Stimulated activated naive B cell treated with anti-CD40 and anti-IgM and Interleukin-4, amounts not matched to agents 10 μg/mL and 1 μg/mL and 100 μg/mL, for 72 hours (primary cell): Measurements from ENCODE around the gene CD52.
"Not testable (repeated sequence)": the region's sequence is repeated elsewhere in the genome, so short reads cannot be mapped to it uniquely, and the experiment has no call there.

ENCODE experiments used
- ATAC-seq, 2 donors: fragments of 150-1000 bp; cut with Tn5 transposase; replicated peaks; 2 replicates each; pipeline ENCODE4 v1.10.0; 2021; ENCODE audit warnings: moderate library complexity in 1 of 2
- DNase-seq: peaks from one replicate; pipeline ENCODE4 v3.0.0; 2021
- H3K27ac Mint-ChIP-seq: one replicate; pipeline ENCODE4 v1.8.0; 2022; ENCODE audit warnings: mild to moderate bottlenecking, mixed read lengths
- H3K27me3 Mint-ChIP-seq, 2 donors: one replicate each; pipeline ENCODE4 v1.8.0; 2022; ENCODE audit warnings: mixed read lengths in 2 of 2
- H3K36me3 Mint-ChIP-seq, 2 donors: one replicate each; pipeline ENCODE4 v1.8.0; 2022; ENCODE audit warnings: mixed read lengths in 2 of 2, mild to moderate bottlenecking in 1 of 2
- H3K4me1 Mint-ChIP-seq, 2 donors: one replicate each; pipeline ENCODE4 v1.8.0; 2022; ENCODE audit warnings: mixed read lengths in 2 of 2, mild to moderate bottlenecking in 1 of 2
- H3K4me3 Mint-ChIP-seq, 2 donors: one replicate each; pipeline ENCODE4 v1.8.0; 2022; ENCODE audit warnings: mild to moderate bottlenecking in 2 of 2, mixed read lengths in 2 of 2, moderate library complexity in 1 of 2
- H3K9me3 Mint-ChIP-seq, 2 donors: one replicate each; pipeline ENCODE4 v1.8.0; 2022; ENCODE audit warnings: mixed read lengths in 2 of 2, mild to moderate bottlenecking in 1 of 2

CD52 gene

DNA sequence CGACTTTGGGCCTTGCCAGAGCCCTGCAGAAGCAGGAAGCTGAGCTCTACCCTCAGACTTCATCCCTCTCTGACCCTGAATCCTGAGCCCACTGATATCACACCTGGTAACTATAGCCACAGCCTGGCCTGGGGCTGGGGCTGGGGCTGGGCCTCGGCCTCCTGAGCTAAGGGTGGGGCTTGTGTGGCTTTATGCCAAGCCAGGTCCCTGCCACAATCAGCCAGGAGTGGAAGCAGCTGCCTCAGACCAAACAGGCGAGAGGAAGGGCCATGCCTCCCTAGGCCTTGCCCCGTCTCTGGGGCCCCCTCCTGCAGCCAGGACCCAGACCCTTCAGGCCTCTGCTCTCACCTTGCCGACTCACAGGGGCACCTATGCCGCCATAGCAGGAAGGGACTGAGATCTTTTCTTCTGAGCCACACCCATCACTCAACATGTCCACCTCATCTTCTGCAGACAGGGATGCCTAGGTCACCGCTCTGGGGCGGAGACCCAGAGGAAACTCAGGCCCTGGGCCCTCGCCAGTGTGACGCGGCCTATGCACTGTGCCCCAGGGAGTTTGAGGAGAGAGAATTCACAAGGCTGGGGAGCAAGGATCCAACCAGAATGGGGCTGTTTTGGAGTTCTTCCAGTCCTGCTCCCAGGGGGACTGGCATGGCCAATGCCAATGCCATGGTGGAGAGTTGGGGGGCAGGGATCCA, 17.0 kb upstream of the CD52 start:
- Mint-ChIP-seq H3K4me3 (no peak overlapping the region), H3K4me1 (peaks cover 29 to 34% of the 10 kb centered on the region in 2 donors), H3K36me3 (peaks cover 18 to 20% of the 10 kb centered on the region in 2 donors), H3K27ac (peak overlapping the region; percentile 67), H3K9me3 (no peaks in the 10 kb centered on the region), H3K27me3 (no peaks in the 10 kb centered on the region)
- DNase-seq, result no peak
- no peak for ATAC-seq

DNA sequence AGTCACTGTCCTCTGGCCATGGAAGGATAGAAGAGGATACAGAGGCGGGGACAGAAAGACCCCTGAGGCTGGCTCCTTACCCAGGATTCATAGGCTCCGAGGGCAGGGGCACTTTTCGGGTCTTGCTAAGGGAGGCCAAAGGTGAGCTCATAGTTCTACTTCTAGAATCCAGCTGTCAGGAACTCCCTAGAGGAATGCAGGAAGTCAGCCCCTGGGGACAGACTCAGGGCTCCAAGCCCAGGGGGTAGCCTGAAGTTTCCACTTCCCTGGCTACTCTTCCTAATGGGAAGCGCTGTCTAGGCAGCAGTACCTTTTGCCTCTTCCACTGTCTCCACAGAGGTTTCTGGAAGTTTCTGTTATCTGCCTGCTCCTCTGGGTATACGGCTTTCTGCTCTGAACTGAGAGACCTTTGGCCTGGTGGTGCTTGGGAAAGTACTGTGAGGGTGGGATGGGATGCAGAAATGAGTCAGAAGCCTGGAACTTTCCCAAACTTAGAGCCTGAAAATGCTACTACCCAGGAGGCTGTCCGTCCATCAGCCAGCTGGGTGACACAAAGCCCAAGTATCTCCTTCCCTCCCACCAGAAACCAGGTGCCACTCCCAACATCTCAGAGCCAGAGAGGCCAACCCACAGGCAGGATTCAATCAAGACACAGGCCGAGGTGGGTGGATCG, 14.9 kb upstream of the CD52 start:
- no peak overlapping the region for H3K27ac Mint-ChIP-seq
- H3K9me3 Mint-ChIP-seq, result no peaks in the 10 kb centered on the region
- peaks cover 36 to 51% of the 10 kb centered on the region in 2 donors for H3K4me1 Mint-ChIP-seq
- H3K36me3 Mint-ChIP-seq, result peaks cover 10 to 13% of the 10 kb centered on the region in 2 donors
- H3K4me3 Mint-ChIP-seq, result no peak overlapping the region
- H3K27me3 Mint-ChIP-seq, result no peaks in the 10 kb centered on the region
- DNase-seq, result no peak
- ATAC-seq, result no peak

DNA sequence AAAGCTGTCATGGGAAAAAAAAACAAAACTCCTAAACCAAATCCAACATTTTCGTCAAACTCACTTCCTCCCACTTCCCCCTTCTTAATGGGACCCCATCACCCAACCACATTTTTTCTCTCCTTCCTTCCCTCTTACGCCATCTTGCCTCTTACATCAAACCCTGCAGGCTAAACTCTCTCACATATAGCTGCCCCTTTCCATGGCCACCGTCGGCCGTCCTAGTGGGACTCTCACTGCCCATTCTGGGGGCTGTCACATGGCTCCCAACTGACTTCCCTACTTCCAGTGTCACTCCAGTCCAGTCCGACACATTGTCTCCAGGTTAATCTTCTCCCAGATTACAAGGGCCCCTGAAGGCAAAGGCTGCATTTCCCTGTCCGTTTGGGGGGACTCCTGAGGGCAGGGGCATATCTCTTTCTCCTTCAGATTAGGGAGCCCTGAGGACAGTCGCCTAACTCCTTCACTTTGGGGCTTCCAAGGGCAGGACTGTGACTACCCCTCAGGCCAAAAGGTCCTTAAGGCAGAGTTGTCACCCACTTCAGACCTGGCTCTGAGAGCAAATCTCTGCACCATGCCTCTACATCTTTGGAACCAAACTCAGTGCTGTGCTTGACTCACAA, 12.0 kb upstream of the CD52 start:
- Mint-ChIP-seq H3K4me1 (peaks cover 23 to 36% of the 10 kb centered on the region in 2 donors), H3K27ac (peak overlapping the region; percentile 99), H3K36me3 (peaks cover 4% of the 10 kb centered on the region in 2 donors), H3K27me3 (no peaks in the 10 kb centered on the region), H3K4me3 (peak overlapping the region; percentile 95 to 100), H3K9me3 (no peaks in the 10 kb centered on the region)
- no peak for DNase-seq
- peak in 1 of 2 donors; percentile 1 for ATAC-seq

DNA sequence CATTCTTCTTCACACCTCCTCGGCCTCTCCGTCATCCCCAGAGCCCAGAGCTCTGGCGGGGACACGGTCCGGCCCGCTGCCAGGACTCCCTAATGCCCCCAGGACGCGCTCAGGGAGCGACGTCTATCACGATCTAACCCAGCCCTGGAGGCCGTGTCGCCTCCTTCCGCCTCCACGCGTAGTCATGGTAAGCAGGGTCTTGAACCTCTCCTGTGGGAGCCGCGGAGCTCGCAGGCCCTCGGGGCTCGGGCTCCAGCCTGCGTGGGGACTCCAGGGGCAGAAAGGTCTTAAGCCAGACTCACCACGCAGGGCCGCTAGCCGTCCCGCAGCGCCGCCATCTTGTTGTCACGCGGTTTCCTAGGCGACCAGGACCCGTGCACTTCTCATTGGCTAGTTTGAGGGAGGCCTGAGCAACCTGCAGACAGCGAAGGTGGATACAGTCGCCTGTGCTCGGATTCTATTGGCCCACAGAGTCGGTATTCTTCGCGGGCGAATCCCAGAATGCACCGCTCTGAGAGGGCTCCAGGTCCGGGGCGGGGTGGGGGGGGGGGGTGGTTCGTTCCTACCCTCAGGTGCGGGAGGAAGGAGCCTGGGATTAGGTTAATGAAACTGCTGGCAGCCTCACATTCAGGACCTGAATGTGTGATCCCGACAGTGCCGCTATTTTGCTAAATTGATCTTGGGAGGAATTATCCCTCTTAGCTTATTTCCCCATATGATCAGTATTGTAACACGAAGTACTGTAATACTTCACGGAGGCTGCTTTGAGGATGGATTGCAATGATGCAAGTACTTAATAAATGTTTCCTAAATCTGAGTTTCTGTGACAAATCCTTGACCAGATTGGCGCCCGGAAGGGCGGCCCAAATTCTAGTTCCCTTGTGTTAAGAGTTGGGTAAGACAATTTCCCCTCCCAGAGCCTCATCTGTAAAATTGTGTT, 11.2 kb upstream of the CD52 start, which contains the start of gene UBXN11:
Gene UBXN11, minus strand, starts transcription at position 347 of the 940 bp plus-strand sequence. CDS start 3,753 bp downstream, outside the sequence.
- no peaks in the 10 kb centered on the region for H3K9me3 Mint-ChIP-seq
- peak within 1 kb of the TSS; percentile 99 for H3K27ac Mint-ChIP-seq
- peaks cover 20 to 29% of the 10 kb centered on the region in 2 donors for H3K4me1 Mint-ChIP-seq
- DNase-seq, result peak; percentile 91
- H3K27me3 Mint-ChIP-seq, result no peaks in the 10 kb centered on the region
- no peaks in the 10 kb centered on the region for H3K36me3 Mint-ChIP-seq
- peak within 1 kb of the TSS; percentile 95 to 100 for H3K4me3 Mint-ChIP-seq
- ATAC-seq, result peak; percentile 100

DNA sequence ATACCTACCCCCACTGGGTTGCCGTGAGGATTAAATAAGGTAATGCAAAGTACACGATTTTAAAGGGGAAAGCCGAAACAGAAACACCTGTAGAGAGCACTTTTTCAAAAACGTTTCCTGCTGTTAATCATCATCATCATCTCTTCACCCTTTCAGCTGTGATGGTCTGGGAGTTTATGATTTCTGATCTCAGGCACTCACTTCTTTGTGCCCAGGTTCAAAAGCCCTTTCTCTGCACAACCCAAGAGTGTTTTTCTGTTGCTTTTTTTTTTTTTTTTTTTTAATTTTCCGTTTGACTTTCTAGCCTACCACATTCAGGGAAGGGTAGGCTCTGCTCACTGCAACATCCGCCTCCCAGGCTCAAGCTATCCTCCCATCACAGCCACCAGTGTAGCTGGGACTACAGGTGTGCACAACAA, 10.4 kb upstream of the CD52 start:
- ATAC-seq (no peak), DNase-seq (no peak)
- no peaks in the 10 kb centered on the region for H3K36me3 Mint-ChIP-seq
- no peaks in the 10 kb centered on the region for H3K9me3 Mint-ChIP-seq
- H3K27me3 Mint-ChIP-seq, result no peaks in the 10 kb centered on the region
- peak overlapping the region; percentile 64 to 100 for H3K4me3 Mint-ChIP-seq
- H3K4me1 Mint-ChIP-seq, result peaks cover 26 to 37% of the 10 kb centered on the region in 2 donors
- peak overlapping the region; percentile 81 for H3K27ac Mint-ChIP-seq

DNA sequence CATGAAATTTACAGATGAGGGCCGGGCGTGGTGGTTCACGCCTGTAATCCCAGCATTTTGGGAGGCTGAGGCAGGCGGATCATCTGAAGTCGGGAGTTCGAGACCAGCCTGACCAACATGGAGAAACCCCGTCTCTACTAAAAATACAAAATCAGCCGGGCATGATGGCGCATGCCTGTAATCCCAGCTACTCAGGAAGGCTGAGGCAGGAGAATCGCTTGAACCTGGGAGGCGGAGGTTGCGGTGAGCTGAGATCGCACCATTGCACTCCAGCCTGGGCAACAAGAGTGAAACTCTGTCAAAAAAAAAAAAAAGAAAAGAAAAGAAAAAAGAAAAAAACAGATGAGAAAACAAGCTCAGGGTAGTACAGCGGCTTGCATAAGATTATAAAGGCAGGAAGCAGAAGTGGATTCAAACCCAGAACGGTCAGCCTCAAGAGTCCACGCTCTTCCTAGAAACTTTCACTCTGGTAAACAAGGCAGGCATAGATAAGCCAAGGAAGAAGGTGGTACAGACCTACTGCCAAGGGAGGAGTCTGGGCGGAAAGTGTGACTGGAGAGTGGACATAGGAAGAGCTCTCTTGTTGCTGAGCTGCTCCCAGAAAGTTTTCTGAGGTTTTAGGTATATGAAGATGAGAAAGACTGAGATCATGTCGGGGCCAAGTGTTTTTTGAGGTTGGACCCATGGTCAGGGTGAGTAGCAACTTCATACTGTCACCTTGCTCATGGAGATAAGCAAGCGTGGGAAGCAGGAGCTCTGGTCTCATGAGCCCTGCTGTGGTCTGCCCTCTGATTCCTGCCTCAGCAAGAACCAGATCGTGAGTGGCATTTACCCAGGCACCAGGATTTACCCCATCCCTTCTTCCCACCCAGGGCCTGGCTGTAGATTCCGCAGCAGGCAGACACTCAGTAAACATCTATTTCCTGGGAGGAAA, 9.5 kb upstream of the CD52 start:
- not testable (repeated sequence) for H3K4me3 Mint-ChIP-seq, H3K36me3 Mint-ChIP-seq, H3K27me3 Mint-ChIP-seq, DNase-seq, ATAC-seq, H3K9me3 Mint-ChIP-seq
- H3K27ac Mint-ChIP-seq, result peak overlapping the region; percentile 81
- H3K4me1 Mint-ChIP-seq, result peaks cover 28 to 41% of the 10 kb centered on the region in 2 donors

DNA sequence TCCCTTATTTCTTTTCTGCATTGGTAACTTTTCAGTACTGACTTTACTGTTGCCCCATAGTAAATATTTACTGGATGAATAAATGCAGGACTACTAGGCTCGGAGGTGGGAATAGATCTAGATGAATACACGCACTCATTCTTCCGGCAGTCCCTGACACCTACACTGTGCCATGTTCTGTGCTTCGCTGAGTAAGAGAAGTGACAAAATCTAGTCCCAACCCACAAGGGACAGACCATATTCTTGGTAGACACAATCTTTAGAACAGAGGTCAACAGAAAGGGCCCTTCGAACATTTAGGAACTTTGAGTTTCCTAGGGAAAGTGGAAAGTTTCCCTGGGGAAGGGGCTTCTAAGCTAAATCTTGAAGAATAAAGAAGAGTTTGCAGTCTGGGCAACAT, 3.3 kb upstream of the CD52 start:
- Mint-ChIP-seq H3K27ac (peak overlapping the region; percentile 85), H3K27me3 (no peaks in the 10 kb centered on the region), H3K4me3 (peak overlapping the region; percentile 72 to 76), H3K9me3 (peaks cover 0 to 3% of the 10 kb centered on the region in 2 donors), H3K4me1 (peaks cover 48 to 76% of the 10 kb centered on the region in 2 donors), H3K36me3 (peaks cover 15 to 17% of the 10 kb centered on the region in 2 donors)
- DNase-seq (no peak), ATAC-seq (no peak)

DNA sequence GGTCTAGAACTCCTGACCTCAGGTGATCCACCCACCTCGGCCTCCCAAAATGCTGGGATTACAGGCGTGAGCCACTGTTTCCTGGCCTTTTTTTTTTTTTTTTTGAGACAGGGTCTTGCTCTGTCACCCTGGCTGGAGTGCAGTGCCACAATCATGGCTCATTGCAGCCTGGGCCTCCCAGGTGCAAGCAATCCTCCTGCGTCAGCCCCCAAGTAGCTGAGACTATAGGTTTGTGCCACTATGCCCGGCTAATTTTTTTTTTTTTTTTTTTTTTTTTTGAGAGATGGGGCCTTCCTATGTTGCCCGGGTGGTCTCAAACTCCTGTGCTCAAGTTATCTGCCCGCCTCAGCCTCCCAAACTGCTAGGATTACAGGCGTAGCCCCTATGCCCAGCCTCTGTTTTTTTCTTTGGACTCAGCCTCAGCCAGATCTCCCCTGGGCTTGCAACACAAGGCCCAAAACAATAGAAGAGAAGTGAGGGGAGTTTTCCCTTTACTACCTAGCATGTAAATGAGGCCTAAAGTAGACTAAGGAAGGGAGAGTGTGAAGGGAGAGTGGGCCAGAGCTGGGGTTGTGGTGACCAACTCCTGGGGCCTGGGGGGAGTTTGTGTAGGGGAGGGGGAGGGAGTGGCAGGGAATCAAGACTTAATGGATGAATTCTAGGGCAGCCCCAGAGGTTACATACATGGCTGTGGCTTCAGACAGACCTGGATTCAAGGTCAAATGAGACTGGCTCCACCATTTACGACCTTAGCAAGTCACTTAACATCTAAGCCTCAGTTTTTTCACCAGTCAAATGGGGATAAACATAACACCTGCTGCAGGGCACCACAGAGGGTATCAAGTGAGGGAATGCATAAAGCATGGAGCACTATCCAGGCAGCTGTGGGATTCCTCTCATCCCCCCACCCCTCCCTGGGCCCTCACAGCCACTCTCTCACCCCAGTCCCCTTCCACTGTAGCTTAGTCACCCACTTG, 1.6 kb upstream of the CD52 start:
- Mint-ChIP-seq H3K36me3 (peaks cover 26 to 29% of the 10 kb centered on the region in 2 donors), H3K4me3 (peak overlapping the region; percentile 72 to 98), H3K27me3 (no peaks in the 10 kb centered on the region), H3K27ac (peak overlapping the region; percentile 85), H3K9me3 (peaks cover 0 to 3% of the 10 kb centered on the region in 2 donors), H3K4me1 (peaks cover 56 to 93% of the 10 kb centered on the region in 2 donors)
- DNase-seq, result no peak
- no peak for ATAC-seq

DNA sequence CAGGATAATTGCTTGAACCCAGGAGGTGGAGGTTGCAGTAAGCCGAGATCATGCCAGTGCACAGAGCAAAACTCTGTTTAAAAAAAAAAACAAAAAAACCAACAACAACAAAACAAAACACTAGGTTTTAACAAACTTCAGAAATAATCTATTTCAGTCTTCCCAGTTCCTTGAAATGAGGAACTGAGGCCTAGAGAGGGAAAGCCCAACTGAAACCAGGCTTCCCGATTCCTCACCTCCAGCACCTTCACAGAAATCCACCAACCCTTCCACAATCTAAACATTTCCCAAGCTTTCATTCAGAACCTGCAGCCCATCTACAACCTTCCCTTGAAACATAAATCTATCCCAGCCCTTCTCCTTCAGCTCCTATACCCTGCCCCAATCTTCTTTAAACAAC, 612 bp upstream of the CD52 start:
- Mint-ChIP-seq H3K36me3 (peaks cover 33 to 34% of the 10 kb centered on the region in 2 donors), H3K27me3 (no peaks in the 10 kb centered on the region), H3K9me3 (peaks cover 0 to 3% of the 10 kb centered on the region in 2 donors), H3K4me1 (peaks cover 59 to 95% of the 10 kb centered on the region in 2 donors), H3K27ac (peak overlapping the region; percentile 98), H3K4me3 (peak overlapping the region; percentile 97 to 98)
- ATAC-seq, result no peak
- DNase-seq, result no peak

DNA sequence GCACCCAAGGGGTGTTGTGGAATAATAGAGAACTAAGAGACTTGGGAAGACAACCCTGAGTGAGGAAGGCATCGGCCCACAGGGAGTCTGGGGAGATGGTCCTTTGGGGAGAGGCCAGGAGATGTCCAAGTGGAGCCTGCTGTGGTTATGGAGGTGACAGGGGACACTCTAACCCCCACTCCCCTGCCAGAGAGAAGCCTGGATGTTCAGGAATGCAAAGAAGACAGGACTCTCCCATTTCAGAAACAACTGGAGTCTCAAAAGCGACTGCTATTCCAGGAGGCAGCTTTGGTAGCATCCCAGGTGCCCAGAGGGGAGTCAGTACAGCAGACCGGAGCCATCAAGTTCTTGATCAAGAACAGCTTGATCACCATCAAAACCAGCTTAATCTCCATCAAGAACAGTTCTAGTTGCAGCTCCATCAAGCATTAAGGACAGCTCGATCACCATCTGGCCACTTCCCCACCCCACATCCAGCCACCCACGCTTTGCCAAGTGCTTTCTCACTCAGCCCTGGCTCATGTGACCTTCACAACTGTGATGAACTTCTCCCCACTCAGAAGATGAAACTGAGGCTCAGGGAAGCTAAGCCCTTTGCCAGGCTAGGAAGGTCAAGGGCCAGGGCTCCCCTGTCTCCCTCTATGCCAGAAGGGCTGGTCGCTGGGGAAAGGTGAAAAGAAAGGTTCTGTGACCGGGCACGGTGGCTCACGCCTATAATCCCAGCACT, 743 bp downstream of the CD52 start:
- Mint-ChIP-seq H3K27ac (peak overlapping the region; percentile 98), H3K27me3 (no peaks in the 10 kb centered on the region), H3K36me3 (peaks cover 46 to 47% of the 10 kb centered on the region in 2 donors), H3K4me3 (peak overlapping the region; percentile 97 to 98), H3K4me1 (peaks cover 57 to 99% of the 10 kb centered on the region in 2 donors), H3K9me3 (peaks cover 0 to 2% of the 10 kb centered on the region in 2 donors)
- DNase-seq, result peak; percentile 72
- ATAC-seq, result peak; percentile 44 to 46

DNA sequence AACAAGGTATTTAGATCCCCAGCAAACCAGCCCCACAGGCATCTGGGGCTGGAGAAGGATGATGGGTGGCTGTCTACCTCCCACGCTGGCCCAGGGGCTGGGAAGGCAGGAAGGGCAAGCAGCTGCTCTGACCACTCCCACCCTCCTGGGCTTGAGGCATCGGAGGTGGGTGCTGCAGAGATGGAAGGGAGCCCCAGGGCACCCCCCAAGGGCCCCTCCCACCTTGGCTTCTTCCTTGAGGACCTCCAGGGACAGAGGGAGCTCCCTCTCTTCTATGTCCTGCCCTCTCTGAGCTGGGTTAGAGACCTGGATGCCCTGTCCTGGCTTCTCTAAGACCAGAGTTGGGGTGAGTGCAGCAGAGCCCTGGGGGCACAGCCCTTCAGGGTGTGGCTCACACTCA, 3.1 kb downstream of the CD52 start:
- peak overlapping the region; percentile 88 for H3K27ac Mint-ChIP-seq
- ATAC-seq (peak; percentile 1), DNase-seq (no peak)
- peaks cover 44 to 84% of the 10 kb centered on the region in 2 donors for H3K4me1 Mint-ChIP-seq
- H3K4me3 Mint-ChIP-seq, result peak overlapping the region; percentile 78 to 97
- peaks cover 48 to 56% of the 10 kb centered on the region in 2 donors for H3K36me3 Mint-ChIP-seq
- H3K9me3 Mint-ChIP-seq, result peaks cover 0 to 1% of the 10 kb centered on the region in 2 donors
- H3K27me3 Mint-ChIP-seq, result no peaks in the 10 kb centered on the region
